Measurements from ENCODE around the gene ROBO3.

Gene ROBO3

DNA sequence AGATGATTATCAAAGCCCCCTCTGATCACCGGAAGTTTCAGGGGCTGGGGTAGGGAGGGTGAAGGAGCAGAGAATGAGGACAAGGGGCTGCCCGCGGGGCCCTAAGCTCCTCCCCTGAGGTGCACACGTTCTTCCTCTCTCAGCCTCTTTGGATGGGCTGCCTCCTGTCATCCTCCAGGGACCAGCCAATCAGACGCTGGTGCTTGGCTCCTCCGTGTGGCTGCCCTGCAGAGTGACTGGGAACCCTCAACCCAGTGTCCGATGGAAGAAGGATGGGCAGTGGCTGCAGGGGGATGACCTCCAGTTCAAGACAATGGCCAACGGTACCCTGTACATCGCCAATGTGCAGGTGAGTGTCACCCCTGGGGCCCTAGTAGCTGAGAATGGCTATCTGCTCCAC lies 7.5 kb downstream of the ROBO3 start:
- H3K4me2 ChIP-seq (ENCODE audit: low read length) = no peak overlapping the region
- H3K14ac ChIP-seq (ENCODE audit: low read length) = no peak overlapping the region
- no peak overlapping the region for H2BK12ac ChIP-seq (ENCODE audit: low read length)
- H2AK5ac ChIP-seq (ENCODE audit: low read length) = no peak overlapping the region
- H3K18ac ChIP-seq (ENCODE audit: low read length) = no peak overlapping the region
- no peak overlapping the region for H3K27ac ChIP-seq (ENCODE audit: low read depth, low read length)
- no peak for DNase-seq
- H3K4ac ChIP-seq (ENCODE audit: low read depth, low read length) = no peak overlapping the region
- no peaks in the 10 kb centered on the region for H3K36me3 ChIP-seq (ENCODE audit: control insufficient read depth in 1 of 2, insufficient read depth in 2 of 2, low read length in 2 of 2)
- H3K27me3 ChIP-seq (ENCODE audit: insufficient read depth, low read length) = peaks cover 39% of the 10 kb centered on the region
- H3K4me1 ChIP-seq (ENCODE audit: control insufficient read depth in 1 of 2, insufficient read depth in 2 of 2, low read length in 2 of 2) = peaks cover 0 to 7% of the 10 kb centered on the region in 2 experiments
- no peak overlapping the region for H2AFZ ChIP-seq (ENCODE audit: insufficient read depth, low read length, poor library complexity)
- H2BK120ac ChIP-seq (ENCODE audit: insufficient read depth, low read length, poor library complexity) = no peak overlapping the region
- no peak overlapping the region for H4K12ac ChIP-seq (ENCODE audit: low read depth, low read length)
- H4K8ac ChIP-seq (ENCODE audit: low read depth, low read length) = no peak overlapping the region
- H2BK5ac ChIP-seq (ENCODE audit: low read depth, low read length, poor library complexity) = no peak overlapping the region
- no peak overlapping the region for H3K4me3 ChIP-seq (ENCODE audit: low read depth, low read length)
- H3K9ac ChIP-seq (ENCODE audit: low read length) = no peak overlapping the region
- H3K79me2 ChIP-seq (ENCODE audit: control insufficient read depth, insufficient read depth, low read length, poor library complexity) = peaks cover 2% of the 10 kb centered on the region
- no peak overlapping the region for H3K23ac ChIP-seq (ENCODE audit: low read length)
- no peak overlapping the region for H4K91ac ChIP-seq (ENCODE audit: low read depth, low read length)
- H3K9me3 ChIP-seq (ENCODE audit: insufficient read depth, low read depth, low read length) = peaks cover 7% of the 10 kb centered on the region
- peaks cover 2% of the 10 kb centered on the region for H3K79me1 ChIP-seq (ENCODE audit: low read length)
- no CpG with 5 or more reads among the region's 9 CpGs for WGBS (ENCODE audit: extremely low coverage, insufficient coverage, insufficient read length)

DNA sequence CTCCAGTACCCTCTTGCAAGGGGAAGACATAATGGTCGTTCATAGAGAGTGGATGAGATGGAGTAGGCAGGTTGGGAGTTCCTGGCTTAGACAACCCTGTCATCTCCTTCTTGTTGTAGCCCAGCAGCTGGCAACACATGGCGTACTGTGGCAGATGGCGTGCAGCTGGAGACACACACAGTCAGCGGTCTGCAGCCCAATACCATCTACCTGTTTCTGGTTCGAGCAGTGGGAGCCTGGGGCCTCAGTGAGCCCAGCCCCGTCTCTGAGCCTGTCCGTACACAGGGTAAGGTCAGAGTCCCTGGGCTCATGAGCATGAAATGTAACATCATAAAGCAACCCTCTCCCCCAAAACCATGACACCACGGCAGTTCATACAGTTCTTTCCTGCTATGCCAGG lies 8.7 kb downstream of the ROBO3 start:
- H3K79me2 ChIP-seq (ENCODE audit: control insufficient read depth, insufficient read depth, low read length, poor library complexity) = peaks cover 2% of the 10 kb centered on the region
- H3K14ac ChIP-seq (ENCODE audit: low read length) = no peak overlapping the region
- no peak overlapping the region for H2BK120ac ChIP-seq (ENCODE audit: insufficient read depth, low read length, poor library complexity)
- no peak overlapping the region for H4K12ac ChIP-seq (ENCODE audit: low read depth, low read length)
- no peak overlapping the region for H3K4ac ChIP-seq (ENCODE audit: low read depth, low read length)
- DNase-seq = no peak
- H3K9me3 ChIP-seq (ENCODE audit: insufficient read depth, low read depth, low read length) = peaks cover 7% of the 10 kb centered on the region
- no CpG with 5 or more reads among the region's 8 CpGs for WGBS (ENCODE audit: extremely low coverage, insufficient coverage, insufficient read length)
- no peak overlapping the region for H3K27ac ChIP-seq (ENCODE audit: low read depth, low read length)
- H3K27me3 ChIP-seq (ENCODE audit: insufficient read depth, low read length) = peaks cover 30% of the 10 kb centered on the region
- no peak overlapping the region for H3K4me2 ChIP-seq (ENCODE audit: low read length)
- no peak overlapping the region for H3K4me3 ChIP-seq (ENCODE audit: low read depth, low read length)
- no peak overlapping the region for H2AFZ ChIP-seq (ENCODE audit: insufficient read depth, low read length, poor library complexity)
- H2BK12ac ChIP-seq (ENCODE audit: low read length) = no peak overlapping the region
- no peaks in the 10 kb centered on the region for H3K36me3 ChIP-seq (ENCODE audit: control insufficient read depth in 1 of 2, insufficient read depth in 2 of 2, low read length in 2 of 2)
- H2BK5ac ChIP-seq (ENCODE audit: low read depth, low read length, poor library complexity) = no peak overlapping the region
- H3K18ac ChIP-seq (ENCODE audit: low read length) = no peak overlapping the region
- peaks cover 0 to 5% of the 10 kb centered on the region in 2 experiments for H3K4me1 ChIP-seq (ENCODE audit: control insufficient read depth in 1 of 2, insufficient read depth in 2 of 2, low read length in 2 of 2)
- peaks cover 2% of the 10 kb centered on the region for H3K79me1 ChIP-seq (ENCODE audit: low read length)
- H3K9ac ChIP-seq (ENCODE audit: low read length) = no peak overlapping the region
- no peak overlapping the region for H4K91ac ChIP-seq (ENCODE audit: low read depth, low read length)
- H4K8ac ChIP-seq (ENCODE audit: low read depth, low read length) = no peak overlapping the region
- no peak overlapping the region for H2AK5ac ChIP-seq (ENCODE audit: low read length)
- H3K23ac ChIP-seq (ENCODE audit: low read length) = no peak overlapping the region

DNA sequence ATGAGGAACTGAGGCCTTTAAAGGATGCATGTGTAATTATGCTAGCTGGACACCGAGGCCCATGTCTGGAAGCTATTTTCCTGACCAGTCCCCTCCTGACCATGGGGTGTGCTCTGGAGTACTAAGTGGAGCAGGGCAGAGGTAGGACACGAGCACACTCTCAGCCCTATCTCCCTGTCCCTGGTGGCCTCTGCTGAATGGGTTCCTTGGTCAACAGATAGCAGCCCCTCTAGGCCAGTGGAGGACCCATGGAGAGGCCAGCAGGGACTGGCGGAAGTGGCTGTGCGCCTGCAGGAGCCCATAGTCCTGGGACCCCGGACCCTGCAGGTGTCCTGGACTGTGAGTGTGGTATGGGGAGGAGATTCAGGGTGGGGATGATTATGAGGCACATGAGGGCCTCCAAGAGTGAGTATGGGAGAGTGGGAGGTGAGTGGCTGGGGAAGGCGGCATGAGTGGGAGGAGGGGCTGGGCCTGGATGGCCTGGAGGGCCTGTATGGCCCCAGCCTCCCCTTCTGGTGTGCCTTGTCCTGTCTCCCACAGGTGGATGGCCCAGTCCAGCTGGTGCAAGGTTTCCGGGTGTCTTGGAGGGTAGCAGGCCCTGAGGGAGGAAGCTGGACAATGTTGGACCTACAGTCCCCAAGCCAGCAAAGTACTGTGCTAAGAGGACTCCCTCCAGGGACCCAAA lies 9.5 kb downstream of the ROBO3 start:
- DNase-seq = no peak

DNA sequence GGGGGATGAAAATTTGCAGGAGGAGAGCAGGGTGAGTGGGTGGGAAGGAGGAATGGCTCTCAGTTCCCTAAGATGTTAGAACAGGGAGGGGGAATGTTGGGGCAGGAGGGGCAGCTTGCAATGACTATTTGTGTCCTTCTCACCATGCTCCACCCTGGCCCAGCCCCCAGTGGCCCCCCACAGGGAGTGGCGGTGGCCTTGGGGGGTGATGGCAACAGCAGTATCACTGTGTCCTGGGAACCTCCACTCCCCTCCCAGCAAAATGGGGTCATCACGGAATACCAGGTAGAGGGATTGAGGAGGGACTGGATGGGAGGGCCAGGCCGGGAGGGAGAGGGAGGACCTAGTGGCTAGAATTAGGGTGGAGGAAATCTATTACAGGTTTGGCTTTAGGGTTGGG lies 10.2 kb downstream of the ROBO3 start:
- Histone ChIP-seq H3K79me2 (ENCODE audit: control insufficient read depth, insufficient read depth, low read length, poor library complexity) (peaks cover 2% of the 10 kb centered on the region), H2BK12ac (ENCODE audit: low read length) (no peak overlapping the region), H3K9ac (ENCODE audit: low read length) (no peak overlapping the region), H4K8ac (ENCODE audit: low read depth, low read length) (no peak overlapping the region), H3K14ac (ENCODE audit: low read length) (no peak overlapping the region), H3K27ac (ENCODE audit: low read depth, low read length) (no peak overlapping the region), H3K18ac (ENCODE audit: low read length) (no peak overlapping the region), H3K36me3 (ENCODE audit: control insufficient read depth in 1 of 2, insufficient read depth in 2 of 2, low read length in 2 of 2) (no peaks in the 10 kb centered on the region), H3K79me1 (ENCODE audit: low read length) (peaks cover 2% of the 10 kb centered on the region), H2BK120ac (ENCODE audit: insufficient read depth, low read length, poor library complexity) (no peak overlapping the region), H3K23ac (ENCODE audit: low read length) (no peak overlapping the region), H3K4ac (ENCODE audit: low read depth, low read length) (no peak overlapping the region), H3K27me3 (ENCODE audit: insufficient read depth, low read length) (peaks cover 19% of the 10 kb centered on the region), H4K91ac (ENCODE audit: low read depth, low read length) (no peak overlapping the region), H2BK5ac (ENCODE audit: low read depth, low read length, poor library complexity) (no peak overlapping the region), H2AFZ (ENCODE audit: insufficient read depth, low read length, poor library complexity) (no peak overlapping the region), H3K4me2 (ENCODE audit: low read length) (peak overlapping the region; percentile 82), H3K4me3 (ENCODE audit: low read depth, low read length) (no peak overlapping the region), H2AK5ac (ENCODE audit: low read length) (no peak overlapping the region), H4K12ac (ENCODE audit: low read depth, low read length) (no peak overlapping the region), H3K9me3 (ENCODE audit: insufficient read depth, low read depth, low read length) (peaks cover 3% of the 10 kb centered on the region), H3K4me1 (ENCODE audit: control insufficient read depth in 1 of 2, insufficient read depth in 2 of 2, low read length in 2 of 2) (peaks cover 0 to 5% of the 10 kb centered on the region in 2 experiments)
- WGBS (ENCODE audit: extremely low coverage, insufficient coverage, insufficient read length) = no CpG with 5 or more reads among the region's 3 CpGs
- no peak for DNase-seq

More for the DNA sequence above, 9.5 kb downstream of the ROBO3 start:
- Histone ChIP-seq H2AK5ac (ENCODE audit: low read length) (no peak overlapping the region), H3K36me3 (ENCODE audit: control insufficient read depth in 1 of 2, insufficient read depth in 2 of 2, low read length in 2 of 2) (no peaks in the 10 kb centered on the region), H3K27me3 (ENCODE audit: insufficient read depth, low read length) (peaks cover 24% of the 10 kb centered on the region), H2BK12ac (ENCODE audit: low read length) (no peak overlapping the region), H4K8ac (ENCODE audit: low read depth, low read length) (no peak overlapping the region), H3K79me1 (ENCODE audit: low read length) (peaks cover 2% of the 10 kb centered on the region), H3K9me3 (ENCODE audit: insufficient read depth, low read depth, low read length) (peaks cover 6% of the 10 kb centered on the region), H3K79me2 (ENCODE audit: control insufficient read depth, insufficient read depth, low read length, poor library complexity) (peaks cover 2% of the 10 kb centered on the region), H3K18ac (ENCODE audit: low read length) (no peak overlapping the region), H2BK120ac (ENCODE audit: insufficient read depth, low read length, poor library complexity) (no peak overlapping the region), H3K4me3 (ENCODE audit: low read depth, low read length) (no peak overlapping the region), H2AFZ (ENCODE audit: insufficient read depth, low read length, poor library complexity) (no peak overlapping the region), H3K4me1 (ENCODE audit: control insufficient read depth in 1 of 2, insufficient read depth in 2 of 2, low read length in 2 of 2) (peaks cover 0 to 5% of the 10 kb centered on the region in 2 experiments), H3K4ac (ENCODE audit: low read depth, low read length) (no peak overlapping the region), H4K12ac (ENCODE audit: low read depth, low read length) (no peak overlapping the region), H4K91ac (ENCODE audit: low read depth, low read length) (no peak overlapping the region), H3K27ac (ENCODE audit: low read depth, low read length) (no peak overlapping the region), H2BK5ac (ENCODE audit: low read depth, low read length, poor library complexity) (no peak overlapping the region), H3K23ac (ENCODE audit: low read length) (no peak overlapping the region), H3K14ac (ENCODE audit: low read length) (no peak overlapping the region), H3K4me2 (ENCODE audit: low read length) (no peak overlapping the region), H3K9ac (ENCODE audit: low read length) (no peak overlapping the region)
- WGBS (ENCODE audit: extremely low coverage, insufficient coverage, insufficient read length) = no CpG with 5 or more reads among the region's 7 CpGs
